Measurements from ENCODE around the gene UFSP1. TPM values are rescaled to one million over a fixed set of nuclear protein-coding genes. Genes with fewer than 3 reads are reported as not detected.

UFSP1 gene
- total and polyA plus RNA-seq, 2 of the 13 experiments (the other 11 are each of a cell fraction or from before 2014, with no cell fraction given) = 0.65 to 3.3 TPM

DNA sequence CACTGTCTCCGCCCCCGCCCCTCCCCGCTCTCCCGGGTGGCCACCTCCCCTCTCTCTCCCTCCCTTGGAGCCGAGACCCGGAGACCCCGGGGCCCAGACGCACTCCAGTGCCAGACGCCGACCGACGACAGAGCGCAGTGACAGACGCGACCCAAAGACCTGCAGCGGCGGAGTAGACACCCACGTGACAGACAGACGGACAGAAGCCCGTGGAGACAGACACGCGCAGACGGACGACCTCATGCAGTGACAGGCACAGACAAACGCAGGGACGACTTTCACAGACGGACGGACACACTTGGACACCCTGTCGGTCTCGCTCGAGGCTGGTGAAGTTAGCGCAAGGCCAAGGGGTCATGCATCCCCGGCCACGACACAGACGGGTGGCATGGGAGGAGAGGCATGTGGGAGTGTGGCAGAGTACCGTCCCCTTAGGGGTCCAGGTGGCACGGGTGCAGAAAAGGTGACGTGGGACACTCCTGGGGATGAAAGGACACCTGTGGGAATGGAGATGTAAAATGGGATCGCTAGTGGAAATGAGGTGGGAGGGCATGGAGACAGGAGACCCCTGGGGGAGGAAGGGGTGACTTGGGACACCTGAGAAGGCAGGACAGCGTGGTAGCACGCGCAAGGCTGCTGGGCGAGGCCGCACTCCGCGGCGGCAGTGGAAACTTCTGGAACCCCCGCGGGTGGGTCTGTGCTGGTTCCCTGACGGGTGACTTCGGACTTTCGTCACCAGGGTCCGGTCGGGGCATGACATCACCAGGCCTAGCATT lies 6.6 kb upstream of the UFSP1 start (continued):
- TF ChIP-seq, protein P1, sequence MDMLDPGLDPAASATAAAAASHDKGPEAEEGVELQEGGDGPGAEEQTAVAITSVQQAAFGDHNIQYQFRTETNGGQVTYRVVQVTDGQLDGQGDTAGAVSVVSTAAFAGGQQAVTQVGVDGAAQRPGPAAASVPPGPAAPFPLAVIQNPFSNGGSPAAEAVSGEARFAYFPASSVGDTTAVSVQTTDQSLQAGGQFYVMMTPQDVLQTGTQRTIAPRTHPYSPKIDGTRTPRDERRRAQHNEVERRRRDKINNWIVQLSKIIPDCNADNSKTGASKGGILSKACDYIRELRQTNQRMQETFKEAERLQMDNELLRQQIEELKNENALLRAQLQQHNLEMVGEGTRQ (IDR thresholded peaks at IDR 0.05; ENCODE audit: low read depth, low read length) = no peak
- TF ChIP-seq, protein P1 (CRISPR knock-in tag; IDR thresholded peaks at IDR 0.05; ENCODE audit: borderline replicate concordance) = no peak; the same call in 1 of the 2 replicates
- no peak for TF ChIP-seq TBL1XR1 (IDR thresholded peaks at IDR 0.05; ENCODE audit: borderline replicate concordance, low read length, partially characterized antibody)
- no peak for TF ChIP-seq ZNF672 (CRISPR knock-in tag; IDR thresholded peaks at IDR 0.05)
- TF ChIP-seq, protein P2, sequence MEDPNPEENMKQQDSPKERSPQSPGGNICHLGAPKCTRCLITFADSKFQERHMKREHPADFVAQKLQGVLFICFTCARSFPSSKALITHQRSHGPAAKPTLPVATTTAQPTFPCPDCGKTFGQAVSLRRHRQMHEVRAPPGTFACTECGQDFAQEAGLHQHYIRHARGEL (CRISPR knock-in tag; IDR thresholded peaks at IDR 0.05) = no peak
- TF ChIP-seq HCFC1 (IDR thresholded peaks at IDR 0.05; ENCODE audit: low read depth, low read length) = no peak
- TF ChIP-seq ZNF34 (CRISPR knock-in tag; IDR thresholded peaks at IDR 0.05; ENCODE audit: borderline replicate concordance) = 0 out of 2 replicates have a peak, but pooled peaks have one; percentile 20
- no peak for TF ChIP-seq PRPF4 (IDR thresholded peaks at IDR 0.05; ENCODE audit: low read depth, low read length, poor library complexity, severe bottlenecking)
- TF ChIP-seq ZNF704 (CRISPR knock-in tag; IDR thresholded peaks at IDR 0.05; ENCODE audit: borderline replicate concordance) = 0 out of 2 replicates have a peak, but pooled peaks have one; percentile 23
- TF ChIP-seq SRSF1 (optimal IDR thresholded peaks at IDR 0.05; ENCODE audit: low read depth, low read length) = no peak
- no peak for TF ChIP-seq PAXIP1 (CRISPR knock-in tag; conservative IDR thresholded peaks at IDR 0.05)
- no peak for TF ChIP-seq REPIN1 (CRISPR knock-in tag; IDR thresholded peaks at IDR 0.05; ENCODE audit: borderline replicate concordance, low read depth)
- TF ChIP-seq GTF3A (CRISPR knock-in tag; conservative IDR thresholded peaks at IDR 0.05) = no peak
- no peak for TF ChIP-seq MATR3 (CRISPR knock-in tag; IDR thresholded peaks at IDR 0.05)
- TF ChIP-seq ETS1 (CRISPR knock-in tag; IDR thresholded peaks at IDR 0.05) = no peak
- TF ChIP-seq DR1 (CRISPR knock-in tag; IDR thresholded peaks at IDR 0.05) = no peak
- no peak for TF ChIP-seq ZNF564 (CRISPR knock-in tag; IDR thresholded peaks at IDR 0.05)
- TF ChIP-seq POLR2G (IDR thresholded peaks at IDR 0.05; ENCODE audit: low read depth, low read length) = no peak
- TF ChIP-seq FLYWCH1 (CRISPR knock-in tag; IDR thresholded peaks at IDR 0.05) = no peak
- peak; percentile 78 for TF ChIP-seq CREB1 (IDR thresholded peaks at IDR 0.05)
- no peak for TF ChIP-seq CREB1 (CRISPR knock-in tag; IDR thresholded peaks at IDR 0.05)
- 0 out of 2 replicates have a peak, but pooled peaks have one; percentile 60 for TF ChIP-seq ZNF230 (CRISPR knock-in tag; IDR thresholded peaks at IDR 0.05)

Data from HepG2 (cell line).